Upper lobe of left lung (tissue), 4 donors: ENCODE measurements around the gene UBE3B.

Experiments
- EP300 ChIP-seq, 4 donors: sonication (generic); formaldehyde crosslinking; IDR thresholded peaks; one replicate each; pipeline ENCODE4 v1.5.1; 2017; ENCODE audit warnings: antibody characterized with exemption in 4 of 4, control low read depth in 2 of 4
- POLR2A ChIP-seq, 4 donors: fragments of 450-650 bp; IDR thresholded peaks; one replicate each; pipeline ENCODE4 v1.5.1; 2016 to 2017; ENCODE audit warnings: antibody characterized with exemption in 4 of 4, mild to moderate bottlenecking in 2 of 4
- POLR2AphosphoS5 ChIP-seq, 2 donors: sonication (generic); formaldehyde crosslinking; IDR thresholded peaks; one replicate each; pipeline ENCODE4 v1.5.1; 2017; ENCODE audit warnings: antibody characterized with exemption in 2 of 2
- TF ChIP-seq, protein P1 (sequence below), 6 experiments: fragments of 450-650 bp in 4 of 6; fragments of 200-600 bp in 2 of 6; sonication (generic) in 2 of 6; IDR thresholded peaks; one replicate each; pipeline ENCODE4 v1.5.1; 2016 to 2019; ENCODE audit warnings: antibody characterized with exemption in 6 of 6

GRCh38 chr12:109449845-109450532, 27.4 kb upstream of the UBE3B start:
- TF ChIP-seq POLR2A (IDR thresholded peaks at IDR 0.05) (no peak), EP300 (IDR thresholded peaks at IDR 0.05) (no peak), POLR2AphosphoS5 (IDR thresholded peaks at IDR 0.05) (no peak)
- TF ChIP-seq, protein P1, sequence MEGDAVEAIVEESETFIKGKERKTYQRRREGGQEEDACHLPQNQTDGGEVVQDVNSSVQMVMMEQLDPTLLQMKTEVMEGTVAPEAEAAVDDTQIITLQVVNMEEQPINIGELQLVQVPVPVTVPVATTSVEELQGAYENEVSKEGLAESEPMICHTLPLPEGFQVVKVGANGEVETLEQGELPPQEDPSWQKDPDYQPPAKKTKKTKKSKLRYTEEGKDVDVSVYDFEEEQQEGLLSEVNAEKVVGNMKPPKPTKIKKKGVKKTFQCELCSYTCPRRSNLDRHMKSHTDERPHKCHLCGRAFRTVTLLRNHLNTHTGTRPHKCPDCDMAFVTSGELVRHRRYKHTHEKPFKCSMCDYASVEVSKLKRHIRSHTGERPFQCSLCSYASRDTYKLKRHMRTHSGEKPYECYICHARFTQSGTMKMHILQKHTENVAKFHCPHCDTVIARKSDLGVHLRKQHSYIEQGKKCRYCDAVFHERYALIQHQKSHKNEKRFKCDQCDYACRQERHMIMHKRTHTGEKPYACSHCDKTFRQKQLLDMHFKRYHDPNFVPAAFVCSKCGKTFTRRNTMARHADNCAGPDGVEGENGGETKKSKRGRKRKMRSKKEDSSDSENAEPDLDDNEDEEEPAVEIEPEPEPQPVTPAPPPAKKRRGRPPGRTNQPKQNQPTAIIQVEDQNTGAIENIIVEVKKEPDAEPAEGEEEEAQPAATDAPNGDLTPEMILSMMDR (IDR thresholded peaks at IDR 0.05), result no peak
